ENCODE data around the gene KMT5B.

DNA sequence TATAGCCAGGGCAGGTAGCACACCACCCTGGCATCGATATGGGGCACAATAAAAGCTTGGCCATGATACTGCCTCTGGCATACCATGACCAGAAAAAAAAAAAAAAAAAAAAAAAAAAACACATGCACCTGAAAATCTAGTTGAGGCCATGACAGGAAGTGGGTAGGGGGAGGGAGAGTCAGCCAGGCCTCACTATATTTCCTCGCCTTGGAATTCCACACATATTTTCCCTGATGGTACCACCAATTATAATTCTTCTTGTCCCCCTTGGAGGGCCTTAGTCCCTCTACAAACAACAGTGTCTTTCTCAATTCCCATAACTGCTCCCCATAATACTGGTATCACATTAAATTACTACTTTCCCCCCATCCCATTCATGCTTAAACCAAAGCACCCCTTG is 79.3 kb downstream of the KMT5B start:
- TF ChIP-seq EP300 (IDR thresholded peaks at IDR 0.05; ENCODE audit: borderline replicate concordance in 1 of 2, control insufficient read depth in 1 of 2, low read depth in 2 of 2, low read length in 2 of 2), result no peak
- TF ChIP-seq, protein P1, sequence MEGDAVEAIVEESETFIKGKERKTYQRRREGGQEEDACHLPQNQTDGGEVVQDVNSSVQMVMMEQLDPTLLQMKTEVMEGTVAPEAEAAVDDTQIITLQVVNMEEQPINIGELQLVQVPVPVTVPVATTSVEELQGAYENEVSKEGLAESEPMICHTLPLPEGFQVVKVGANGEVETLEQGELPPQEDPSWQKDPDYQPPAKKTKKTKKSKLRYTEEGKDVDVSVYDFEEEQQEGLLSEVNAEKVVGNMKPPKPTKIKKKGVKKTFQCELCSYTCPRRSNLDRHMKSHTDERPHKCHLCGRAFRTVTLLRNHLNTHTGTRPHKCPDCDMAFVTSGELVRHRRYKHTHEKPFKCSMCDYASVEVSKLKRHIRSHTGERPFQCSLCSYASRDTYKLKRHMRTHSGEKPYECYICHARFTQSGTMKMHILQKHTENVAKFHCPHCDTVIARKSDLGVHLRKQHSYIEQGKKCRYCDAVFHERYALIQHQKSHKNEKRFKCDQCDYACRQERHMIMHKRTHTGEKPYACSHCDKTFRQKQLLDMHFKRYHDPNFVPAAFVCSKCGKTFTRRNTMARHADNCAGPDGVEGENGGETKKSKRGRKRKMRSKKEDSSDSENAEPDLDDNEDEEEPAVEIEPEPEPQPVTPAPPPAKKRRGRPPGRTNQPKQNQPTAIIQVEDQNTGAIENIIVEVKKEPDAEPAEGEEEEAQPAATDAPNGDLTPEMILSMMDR (IDR thresholded peaks at IDR 0.05 in 2 of 3, conservative IDR thresholded peaks at IDR 0.05 in 1 of 3; ENCODE audit: control insufficient read depth in 2 of 3, extremely low read depth in 1 of 3, insufficient read depth in 1 of 3, low read depth in 3 of 3, low read length in 3 of 3), result no peak
- TF ChIP-seq, protein P2, sequence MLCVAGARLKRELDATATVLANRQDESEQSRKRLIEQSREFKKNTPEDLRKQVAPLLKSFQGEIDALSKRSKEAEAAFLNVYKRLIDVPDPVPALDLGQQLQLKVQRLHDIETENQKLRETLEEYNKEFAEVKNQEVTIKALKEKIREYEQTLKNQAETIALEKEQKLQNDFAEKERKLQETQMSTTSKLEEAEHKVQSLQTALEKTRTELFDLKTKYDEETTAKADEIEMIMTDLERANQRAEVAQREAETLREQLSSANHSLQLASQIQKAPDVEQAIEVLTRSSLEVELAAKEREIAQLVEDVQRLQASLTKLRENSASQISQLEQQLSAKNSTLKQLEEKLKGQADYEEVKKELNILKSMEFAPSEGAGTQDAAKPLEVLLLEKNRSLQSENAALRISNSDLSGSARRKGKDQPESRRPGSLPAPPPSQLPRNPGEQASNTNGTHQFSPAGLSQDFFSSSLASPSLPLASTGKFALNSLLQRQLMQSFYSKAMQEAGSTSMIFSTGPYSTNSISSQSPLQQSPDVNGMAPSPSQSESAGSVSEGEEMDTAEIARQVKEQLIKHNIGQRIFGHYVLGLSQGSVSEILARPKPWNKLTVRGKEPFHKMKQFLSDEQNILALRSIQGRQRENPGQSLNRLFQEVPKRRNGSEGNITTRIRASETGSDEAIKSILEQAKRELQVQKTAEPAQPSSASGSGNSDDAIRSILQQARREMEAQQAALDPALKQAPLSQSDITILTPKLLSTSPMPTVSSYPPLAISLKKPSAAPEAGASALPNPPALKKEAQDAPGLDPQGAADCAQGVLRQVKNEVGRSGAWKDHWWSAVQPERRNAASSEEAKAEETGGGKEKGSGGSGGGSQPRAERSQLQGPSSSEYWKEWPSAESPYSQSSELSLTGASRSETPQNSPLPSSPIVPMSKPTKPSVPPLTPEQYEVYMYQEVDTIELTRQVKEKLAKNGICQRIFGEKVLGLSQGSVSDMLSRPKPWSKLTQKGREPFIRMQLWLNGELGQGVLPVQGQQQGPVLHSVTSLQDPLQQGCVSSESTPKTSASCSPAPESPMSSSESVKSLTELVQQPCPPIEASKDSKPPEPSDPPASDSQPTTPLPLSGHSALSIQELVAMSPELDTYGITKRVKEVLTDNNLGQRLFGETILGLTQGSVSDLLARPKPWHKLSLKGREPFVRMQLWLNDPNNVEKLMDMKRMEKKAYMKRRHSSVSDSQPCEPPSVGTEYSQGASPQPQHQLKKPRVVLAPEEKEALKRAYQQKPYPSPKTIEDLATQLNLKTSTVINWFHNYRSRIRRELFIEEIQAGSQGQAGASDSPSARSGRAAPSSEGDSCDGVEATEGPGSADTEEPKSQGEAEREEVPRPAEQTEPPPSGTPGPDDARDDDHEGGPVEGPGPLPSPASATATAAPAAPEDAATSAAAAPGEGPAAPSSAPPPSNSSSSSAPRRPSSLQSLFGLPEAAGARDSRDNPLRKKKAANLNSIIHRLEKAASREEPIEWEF (IDR thresholded peaks at IDR 0.05; ENCODE audit: insufficient replicate concordance, low read depth, low read length), result no peak
- TF ChIP-seq JUNB (IDR thresholded peaks at IDR 0.05), result no peak
